COR-L47 (cell line): ENCODE results near the gene MFAP5.

Experiments used
- DNase-seq: peaks from one replicate; lab custom pipeline; 2025; lab: John Stamatoyannopoulos, UW

MFAP5 gene

GRCh38 chr12:8662593-8662992 is at the start of gene MFAP5:
Gene MFAP5, minus strand, starts transcription at chr12:8662826. Its CDS starts 722 bp downstream, at chr12:8662104.
- no peak for DNase-seq

- DNase-seq, result no peak
Observed at GRCh38 chr12:8709124-8709830, 46.7 kb upstream of the MFAP5 start.

GRCh38 chr12:8702159-8702558 is 39.5 kb upstream of the MFAP5 start:
- DNase-seq, result no peak

- no peak for DNase-seq
Observed at GRCh38 chr12:8701046-8701660, 38.5 kb upstream of the MFAP5 start.

- DNase-seq, result no peak
Observed at GRCh38 chr12:8699714-8700113, 37.1 kb upstream of the MFAP5 start.

GRCh38 chr12:8698879-8699278 is 36.3 kb upstream of the MFAP5 start:
- no peak for DNase-seq

GRCh38 chr12:8698132-8698851 is 35.7 kb upstream of the MFAP5 start:
- DNase-seq, result no peak

- DNase-seq, result no peak
Observed at GRCh38 chr12:8697476-8698131, 35.0 kb upstream of the MFAP5 start, which contains the start of gene RIMKLB. Gene RIMKLB, plus strand, starts transcription at chr12:8697991. Its CDS starts 15,876 bp downstream, at chr12:8713867.

GRCh38 chr12:8697120-8697475 is 34.5 kb upstream of the MFAP5 start:
- DNase-seq, result no peak

- DNase-seq, result no peak
Observed at GRCh38 chr12:8696442-8697090, 33.9 kb upstream of the MFAP5 start.

GRCh38 chr12:8695116-8695515 is 32.5 kb upstream of the MFAP5 start:
- no peak for DNase-seq

- no peak for DNase-seq
Observed at GRCh38 chr12:8692573-8692972, 29.9 kb upstream of the MFAP5 start.

- DNase-seq, result no peak
Observed at GRCh38 chr12:8689681-8690080, 27.1 kb upstream of the MFAP5 start.

GRCh38 chr12:8687846-8688601 is 25.4 kb upstream of the MFAP5 start:
- no peak for DNase-seq

- no peak for DNase-seq
Observed at GRCh38 chr12:8685051-8685450, 22.4 kb upstream of the MFAP5 start.

- DNase-seq, result no peak
Observed at GRCh38 chr12:8681129-8681884, 18.7 kb upstream of the MFAP5 start.

- DNase-seq, result no peak
Observed at GRCh38 chr12:8680533-8680932, 17.9 kb upstream of the MFAP5 start.

- no peak for DNase-seq
Observed at GRCh38 chr12:8678661-8679111, 16.1 kb upstream of the MFAP5 start.

- DNase-seq, result no peak
Observed at GRCh38 chr12:8677362-8677761, 14.7 kb upstream of the MFAP5 start.

GRCh38 chr12:8676651-8677050 is 14.0 kb upstream of the MFAP5 start:
- no peak for DNase-seq
